Inferior parietal cortex (tissue), 1 donor: ENCODE measurements around the gene CXCR6.

Experiments
- DNase-seq: peaks from one replicate; pipeline ENCODE4 v3.0.0-alpha.2; 2016; ENCODE audit errors: extremely low spot score

CXCR6 gene

GRCh38 chr3:45968149-45968548 is 24.9 kb downstream of the CXCR6 start:
- DNase-seq = no peak

GRCh38 chr3:45968706-45969105 is 25.4 kb downstream of the CXCR6 start:
- DNase-seq = no peak

- no peak for DNase-seq
Observed at GRCh38 chr3:45969116-45969515, 25.9 kb downstream of the CXCR6 start.

- no peak for DNase-seq
Observed at GRCh38 chr3:45969953-45970352, 26.7 kb downstream of the CXCR6 start.

- DNase-seq = no peak
Observed at GRCh38 chr3:45972534-45973402, 29.5 kb downstream of the CXCR6 start.

GRCh38 chr3:45974686-45975085 is 31.4 kb downstream of the CXCR6 start:
- no peak for DNase-seq

- no peak for DNase-seq
Observed at GRCh38 chr3:45975686-45976085, 32.4 kb downstream of the CXCR6 start.

- no peak for DNase-seq
Observed at GRCh38 chr3:45976191-45977091, 33.2 kb downstream of the CXCR6 start.

- no peak for DNase-seq
Observed at GRCh38 chr3:45978006-45978761, 34.9 kb downstream of the CXCR6 start.

GRCh38 chr3:45979378-45979777 is 36.1 kb downstream of the CXCR6 start:
- DNase-seq = no peak

- DNase-seq = no peak
Observed at GRCh38 chr3:45980229-45980813, 37.1 kb downstream of the CXCR6 start.

GRCh38 chr3:45980819-45981218 is 37.6 kb downstream of the CXCR6 start:
- no peak for DNase-seq

GRCh38 chr3:45981346-45982074 is 38.2 kb downstream of the CXCR6 start:
- no peak for DNase-seq

GRCh38 chr3:45983770-45984169 is 40.5 kb downstream of the CXCR6 start:
- DNase-seq = no peak

- DNase-seq = no peak
Observed at GRCh38 chr3:45984331-45985312, 41.4 kb downstream of the CXCR6 start.

GRCh38 chr3:45985532-45986302 is 42.5 kb downstream of the CXCR6 start:
- no peak for DNase-seq

- no peak for DNase-seq
Observed at GRCh38 chr3:45986303-45986982, 43.2 kb downstream of the CXCR6 start.
